AG04450 (cell line): ENCODE data around the gene KRTAP10-9. TPM values are rescaled to one million over a fixed set of nuclear protein-coding genes. Genes with fewer than 3 reads are reported as not detected.

Experiments
- CTCF ChIA-PET: fragments of 300-600, 350-600 bp; formaldehyde crosslinking; extraction: SDS; loops from one replicate; lab custom pipeline; 2022; ENCODE audit warnings: antibody characterized with exemption, inconsistent platforms; lab: Charles Lee
- POLR2A ChIA-PET: fragments of 350-600 bp; formaldehyde crosslinking; extraction: SDS; loops from one replicate; lab custom pipeline; 2021; ENCODE audit warnings: antibody characterized with exemption, inconsistent platforms; lab: Yijun Ruan, JAX
- DNase-seq: peaks from one replicate; pipeline ENCODE4 v3.0.0-alpha.2; 2011; ENCODE audit warnings: low read depth, low spot score
- H3K27ac ChIP-seq: one replicate; pipeline ENCODE4 v1.5.1; 2012; ENCODE audit warnings: low read depth, low read length, control low read depth
- H3K27me3 ChIP-seq: one replicate; pipeline ENCODE4 v1.6.0; 2012; ENCODE audit warnings: low read length; ENCODE audit not compliant: control insufficient read depth, insufficient read depth
- H3K4me3 ChIP-seq: 2 replicates; pipeline ENCODE4 v1.5.1; 2011; ENCODE audit warnings: mild to moderate bottlenecking, low read depth, low read length, control low read depth
- H3K9me3 ChIP-seq: 2 replicates; pipeline ENCODE4 v1.5.1; 2012; ENCODE audit warnings: low read length; ENCODE audit not compliant: control insufficient read depth, insufficient read depth
- polyA plus RNA-seq: library from polyadenylated mRNA; depleted of rRNA; stranded (reverse); fragments of >200 nt; gene quantifications from 2 replicates; pipeline ENCODE4 v1.2.3, GENCODE V29; 2011
- TF ChIP-seq, protein P1 (sequence below): IDR thresholded peaks from 2 replicates; pipeline ENCODE4 v1.5.1; 2011; ENCODE audit warnings: low read depth, low read length, control low read depth, inconsistent platforms

KRTAP10-9 gene
- polyA plus RNA-seq, 1 experiment: not detected

- H3K9me3 ChIP-seq: no peaks in the 10 kb centered on the region; the same call in 1 of the 2 replicates
- TF ChIP-seq, protein P1, sequence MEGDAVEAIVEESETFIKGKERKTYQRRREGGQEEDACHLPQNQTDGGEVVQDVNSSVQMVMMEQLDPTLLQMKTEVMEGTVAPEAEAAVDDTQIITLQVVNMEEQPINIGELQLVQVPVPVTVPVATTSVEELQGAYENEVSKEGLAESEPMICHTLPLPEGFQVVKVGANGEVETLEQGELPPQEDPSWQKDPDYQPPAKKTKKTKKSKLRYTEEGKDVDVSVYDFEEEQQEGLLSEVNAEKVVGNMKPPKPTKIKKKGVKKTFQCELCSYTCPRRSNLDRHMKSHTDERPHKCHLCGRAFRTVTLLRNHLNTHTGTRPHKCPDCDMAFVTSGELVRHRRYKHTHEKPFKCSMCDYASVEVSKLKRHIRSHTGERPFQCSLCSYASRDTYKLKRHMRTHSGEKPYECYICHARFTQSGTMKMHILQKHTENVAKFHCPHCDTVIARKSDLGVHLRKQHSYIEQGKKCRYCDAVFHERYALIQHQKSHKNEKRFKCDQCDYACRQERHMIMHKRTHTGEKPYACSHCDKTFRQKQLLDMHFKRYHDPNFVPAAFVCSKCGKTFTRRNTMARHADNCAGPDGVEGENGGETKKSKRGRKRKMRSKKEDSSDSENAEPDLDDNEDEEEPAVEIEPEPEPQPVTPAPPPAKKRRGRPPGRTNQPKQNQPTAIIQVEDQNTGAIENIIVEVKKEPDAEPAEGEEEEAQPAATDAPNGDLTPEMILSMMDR: no peak
- ChIA-PET POLR2A (no interaction called here), CTCF (no interaction called here)
- H3K4me3 ChIP-seq: no peak overlapping the region
- no peak overlapping the region for H3K27ac ChIP-seq
- no peaks in the 10 kb centered on the region for H3K27me3 ChIP-seq
- no peak for DNase-seq
Observed at GRCh38 chr21:44601596-44602462, 25.1 kb upstream of the KRTAP10-9 start.

DNA sequence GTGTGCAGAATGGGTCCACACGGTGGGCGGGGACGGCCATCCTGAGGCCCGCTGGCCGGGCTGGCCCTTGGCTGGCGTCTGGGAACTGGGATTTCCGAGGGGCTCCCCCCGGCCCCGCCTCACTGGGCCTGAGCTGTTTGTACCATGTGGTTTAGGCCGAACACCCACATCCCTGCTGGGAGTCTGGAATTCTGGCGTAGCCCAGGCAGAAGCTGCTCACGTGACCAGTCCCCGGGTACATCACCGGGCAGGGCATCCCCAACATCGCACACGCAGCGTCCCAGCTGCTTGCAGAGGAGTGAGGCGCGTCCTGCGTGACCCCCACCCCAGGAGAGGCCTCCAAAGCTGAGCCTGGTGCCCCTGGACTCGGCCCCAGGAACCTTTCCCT, 24.4 kb upstream of the KRTAP10-9 start:
- H3K9me3 ChIP-seq: no peaks in the 10 kb centered on the region; the same call in 1 of the 2 replicates
- ChIA-PET POLR2A (no interaction called here), CTCF (no interaction called here)
- no peak overlapping the region for H3K4me3 ChIP-seq
- no peak for DNase-seq
- no peak overlapping the region for H3K27ac ChIP-seq
- H3K27me3 ChIP-seq: no peaks in the 10 kb centered on the region
- TF ChIP-seq, protein P1: no peak

DNA sequence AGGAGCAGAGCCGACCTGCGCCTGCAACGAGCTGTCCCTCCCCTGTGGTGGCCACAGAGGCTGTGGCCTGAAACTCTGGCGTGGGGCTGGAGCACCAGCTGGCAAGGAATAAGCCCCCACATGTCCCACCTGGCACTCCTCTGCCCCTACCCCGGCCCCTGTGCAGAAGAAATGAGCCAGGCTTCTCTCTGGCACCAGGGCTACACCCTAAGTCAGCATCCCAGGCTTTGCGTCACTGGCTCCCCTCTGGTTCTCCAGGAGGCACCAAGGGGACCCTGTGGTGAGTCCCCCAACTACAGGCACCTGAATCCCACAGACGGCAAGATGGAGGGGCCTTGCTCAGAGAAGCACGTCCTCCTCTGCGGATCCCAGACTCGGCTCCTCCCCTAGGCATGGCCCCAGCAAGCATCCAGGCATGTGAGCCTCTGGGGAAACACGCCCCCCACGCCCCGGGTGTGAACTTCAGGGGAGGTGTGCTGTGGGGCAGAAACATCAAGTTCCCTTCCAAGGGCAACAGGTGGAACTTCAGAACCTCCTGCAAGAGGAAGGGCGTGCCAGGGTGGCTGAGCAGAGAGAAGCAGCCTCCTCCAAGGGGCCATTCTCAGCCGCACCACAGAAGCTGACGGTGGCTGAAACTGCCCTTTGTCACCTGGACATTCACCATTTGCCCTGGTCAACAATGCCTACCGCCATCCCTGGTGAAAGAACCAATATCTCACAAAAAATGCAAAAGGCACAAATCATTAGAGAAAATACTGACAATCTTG, 23.6 kb upstream of the KRTAP10-9 start:
- ChIA-PET CTCF (no interaction called here), POLR2A (no interaction called here)
- Histone ChIP-seq H3K9me3 (no peaks in the 10 kb centered on the region; the same call in 1 of the 2 replicates), H3K27ac (no peak overlapping the region), H3K27me3 (no peaks in the 10 kb centered on the region), H3K4me3 (no peak overlapping the region)
- DNase-seq: no peak
- TF ChIP-seq, protein P1: no peak

DNA sequence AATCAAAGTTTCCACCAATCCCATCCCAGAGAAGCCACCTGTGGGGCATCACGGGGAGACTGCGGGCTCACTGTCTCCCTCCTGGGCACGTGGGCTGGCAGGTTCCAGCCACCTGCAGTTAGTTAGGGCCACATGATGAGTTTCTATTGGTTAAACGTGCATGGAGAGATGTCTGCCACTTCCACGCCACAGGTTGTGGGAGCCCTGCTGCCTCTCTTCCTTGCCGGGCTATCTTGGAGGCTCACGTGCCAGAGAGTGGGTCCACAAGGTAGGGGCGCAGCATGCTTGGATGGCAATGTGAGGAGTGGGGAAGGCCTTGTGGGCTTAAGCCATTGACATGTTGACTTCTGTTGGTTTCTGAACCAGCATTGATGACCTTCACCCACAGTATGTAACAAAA, 23.0 kb upstream of the KRTAP10-9 start:
- ChIA-PET POLR2A (no interaction called here), CTCF (no interaction called here)
- Histone ChIP-seq H3K9me3 (no peaks in the 10 kb centered on the region; the same call in 1 of the 2 replicates), H3K4me3 (no peak overlapping the region), H3K27me3 (no peaks in the 10 kb centered on the region), H3K27ac (no peak overlapping the region)
- DNase-seq: no peak
- TF ChIP-seq, protein P1: no peak

DNA sequence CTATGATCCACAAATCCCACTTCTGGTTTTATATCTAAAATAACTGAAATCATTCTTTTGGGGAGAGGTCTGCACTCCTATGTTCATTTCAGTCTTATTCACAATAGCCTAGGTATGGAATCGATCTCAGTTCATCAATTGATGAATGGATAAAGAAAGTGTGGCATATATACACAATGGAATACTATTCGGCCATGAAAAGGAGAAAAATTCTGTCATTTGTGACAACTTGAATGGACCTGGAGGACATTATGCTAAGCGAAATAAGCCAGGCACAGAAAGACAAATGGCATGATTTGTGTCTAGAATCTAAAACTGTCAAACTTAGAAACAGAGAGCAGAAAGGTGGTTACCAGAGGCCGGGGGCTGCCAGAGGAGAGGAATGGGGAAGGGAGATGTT, 20.4 kb upstream of the KRTAP10-9 start:
- TF ChIP-seq, protein P1: no peak
- CTCF ChIA-PET: no interaction called here
- Histone ChIP-seq H3K27me3 (no peaks in the 10 kb centered on the region), H3K9me3 (peaks cover 2% of the 10 kb centered on the region), H3K4me3 (no peak overlapping the region), H3K27ac (no peak overlapping the region)
- DNase-seq: no peak
- POLR2A ChIA-PET: no interaction called here
